ENCODE data around the gene CPE.

Gene CPE

GRCh38 chr4:165519591-165519990, 140.8 kb downstream of the CPE start:
- H3K4me3 ChIP-seq (replicated peaks; ENCODE audit: insufficient read depth, low read length) = no peak overlapping the region
- no peaks in the 10 kb centered on the region for H3K27me3 ChIP-seq (ENCODE audit: insufficient read depth, poor library complexity, severe bottlenecking)
- DNase-seq (ENCODE audit: low read depth in 1 of 2, low spot score in 1 of 2) = no peak
- no peak for TF ChIP-seq POLR2AphosphoS5 (IDR thresholded peaks at IDR 0.05; ENCODE audit: low read depth)
- no peak for TF ChIP-seq SPI1 (IDR thresholded peaks at IDR 0.05; ENCODE audit: borderline replicate concordance, low read depth)
- no peak for TF ChIP-seq CTCF (IDR thresholded peaks at IDR 0.05; ENCODE audit: insufficient read depth, low read length)
- TF ChIP-seq REST (IDR thresholded peaks at IDR 0.05; ENCODE audit: insufficient replicate concordance, low read depth) = no peak
- no peak for TF ChIP-seq GABPA (IDR thresholded peaks at IDR 0.05; ENCODE audit: low read depth)
- no peak overlapping the region for H3K27ac ChIP-seq (replicated peaks)

GRCh38 chr4:165520086-165520485, 141.3 kb downstream of the CPE start:
- H3K4me3 ChIP-seq (replicated peaks; ENCODE audit: insufficient read depth, low read length) = no peak overlapping the region
- no peak for DNase-seq (ENCODE audit: low read depth in 1 of 2, low spot score in 1 of 2)
- TF ChIP-seq SPI1 (IDR thresholded peaks at IDR 0.05; ENCODE audit: borderline replicate concordance, low read depth) (no peak), CTCF (IDR thresholded peaks at IDR 0.05; ENCODE audit: insufficient read depth, low read length) (no peak), REST (IDR thresholded peaks at IDR 0.05; ENCODE audit: insufficient replicate concordance, low read depth) (no peak), GABPA (IDR thresholded peaks at IDR 0.05; ENCODE audit: low read depth) (no peak)
- no peaks in the 10 kb centered on the region for H3K27me3 ChIP-seq (ENCODE audit: insufficient read depth, poor library complexity, severe bottlenecking)
- no peak overlapping the region for H3K27ac ChIP-seq (replicated peaks)

GRCh38 chr4:165522050-165522449, 143.2 kb downstream of the CPE start:
- Histone ChIP-seq H3K27ac (replicated peaks) (no peak overlapping the region), H3K27me3 (ENCODE audit: insufficient read depth, poor library complexity, severe bottlenecking) (peaks cover 2% of the 10 kb centered on the region), H3K4me3 (replicated peaks; ENCODE audit: insufficient read depth, low read length) (no peak overlapping the region)
- DNase-seq (ENCODE audit: low read depth in 1 of 2, low spot score in 1 of 2) = peak in 1 of 2 experiments; percentile 44
- no peak for TF ChIP-seq REST (IDR thresholded peaks at IDR 0.05; ENCODE audit: insufficient replicate concordance, low read depth)
- TF ChIP-seq GABPA (IDR thresholded peaks at IDR 0.05; ENCODE audit: low read depth) = no peak
- no peak for TF ChIP-seq POLR2AphosphoS5 (IDR thresholded peaks at IDR 0.05; ENCODE audit: low read depth)
- peak; percentile 94 for TF ChIP-seq SPI1 (IDR thresholded peaks at IDR 0.05; ENCODE audit: borderline replicate concordance, low read depth)
- no peak for TF ChIP-seq CTCF (IDR thresholded peaks at IDR 0.05; ENCODE audit: insufficient read depth, low read length)

All from HL-60 (cell line).